Activated CD4-positive, alpha-beta T cell treated with anti-CD3 and anti-CD28 coated beads for 24 hours (primary cell): ENCODE data around the gene ANAPC2.

Experiments
- DNase-seq, 2 donors: peaks; one replicate each; pipeline ENCODE4 v3.0.0-alpha.2; 2020; ENCODE audit warnings: low read depth in 2 of 2

Gene ANAPC2

DNA sequence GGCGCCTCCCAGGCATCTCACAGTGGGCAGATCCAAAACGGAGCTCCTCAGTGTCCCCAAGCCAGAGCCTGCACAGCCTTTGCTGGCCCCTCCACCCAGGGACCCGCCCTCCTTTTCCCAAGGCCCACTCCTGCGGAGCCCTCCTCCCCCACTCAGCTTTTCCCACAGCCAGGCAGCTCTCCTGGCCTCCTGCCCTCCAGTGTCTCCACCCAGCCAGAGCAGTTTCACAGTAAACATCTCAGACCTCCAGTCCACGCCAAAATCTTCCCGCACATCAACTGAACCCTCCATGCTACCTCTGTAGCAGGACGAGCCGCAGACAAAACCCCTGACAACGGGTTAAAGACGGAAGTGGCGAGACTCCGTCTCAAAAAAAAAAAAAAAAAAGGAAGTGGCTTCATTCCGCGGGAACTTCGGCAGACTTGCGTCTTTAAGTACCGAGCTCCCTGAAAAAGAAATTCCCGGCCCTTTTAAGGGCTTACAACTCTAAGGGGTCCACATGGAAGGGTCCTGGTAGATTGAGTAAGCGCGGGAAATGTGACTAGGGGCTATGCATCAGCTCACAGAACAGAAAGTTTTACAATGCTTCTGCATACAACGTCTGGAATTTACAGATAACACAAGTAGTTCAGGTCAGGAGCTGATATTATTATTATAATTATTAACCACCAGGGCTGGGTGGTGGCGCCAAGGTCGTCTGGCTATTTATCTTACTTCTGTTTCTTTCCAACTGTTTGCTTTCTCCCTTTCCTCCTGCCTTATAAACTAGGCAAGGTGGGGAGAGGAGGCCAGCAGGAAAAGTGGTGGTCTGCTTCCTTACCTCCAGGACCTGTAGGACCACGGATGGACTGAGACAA is 60.8 kb downstream of the ANAPC2 start:
- no peak for DNase-seq

- DNase-seq = no peak
Measured at GRCh38 chr9:137126786-137127185, 61.6 kb downstream of the ANAPC2 start.
